ENCODE measurements around the gene PCSK7.

The PCSK7 gene

DNA sequence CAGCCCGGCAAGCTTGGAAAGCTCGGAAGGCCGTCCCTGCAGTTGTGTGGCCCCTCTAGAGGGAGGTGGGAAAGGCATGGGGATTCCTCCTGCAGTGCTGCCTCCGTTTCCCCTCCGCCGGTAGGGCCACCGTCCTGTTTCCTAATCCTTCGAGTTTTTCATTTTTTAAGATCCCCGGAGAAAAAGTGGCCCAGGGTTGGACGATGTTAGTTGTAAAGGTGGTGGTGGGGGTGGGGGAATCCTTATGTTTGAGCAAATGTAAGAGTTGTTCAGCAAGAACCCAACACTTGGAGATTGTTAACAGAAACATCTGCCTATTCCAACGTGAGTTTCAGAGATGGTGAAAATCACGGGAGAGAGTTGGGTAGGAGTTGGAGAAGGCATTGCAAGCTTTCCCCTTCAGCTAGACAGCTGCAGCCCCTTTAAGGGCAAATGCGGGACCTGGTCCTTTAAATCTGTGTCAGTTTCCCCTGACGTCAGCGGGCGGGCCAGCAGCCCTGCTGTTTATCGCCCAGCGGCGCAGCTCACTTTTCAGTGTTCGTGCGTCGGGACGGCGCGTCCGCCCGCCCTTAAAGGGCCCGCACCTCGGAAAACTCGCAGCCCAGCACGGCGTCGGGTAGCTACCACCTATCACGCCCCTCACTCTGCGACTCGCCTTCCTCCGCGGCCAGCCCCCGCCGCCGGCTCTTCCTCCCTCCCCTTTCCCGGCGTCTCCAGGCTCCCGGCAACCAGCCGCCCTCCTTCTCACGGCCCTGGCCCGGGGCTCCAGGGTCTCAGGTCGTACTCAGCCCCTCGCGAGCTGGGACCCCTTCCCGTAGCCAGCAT, 53.5 kb downstream of the PCSK7 start, which contains the start of gene SIDT2:
Gene SIDT2 (plus strand): TSS at position 534 of the 825 bp plus-strand sequence. CDS start 521 bp downstream, outside the sequence.
- no peak for TF ChIP-seq ESRRG (CRISPR knock-in tag; IDR thresholded peaks at IDR 0.05)
- TF ChIP-seq ZNF565 (CRISPR knock-in tag; conservative IDR thresholded peaks at IDR 0.05; ENCODE audit: low read depth): no peak
- TF ChIP-seq, protein P1, sequence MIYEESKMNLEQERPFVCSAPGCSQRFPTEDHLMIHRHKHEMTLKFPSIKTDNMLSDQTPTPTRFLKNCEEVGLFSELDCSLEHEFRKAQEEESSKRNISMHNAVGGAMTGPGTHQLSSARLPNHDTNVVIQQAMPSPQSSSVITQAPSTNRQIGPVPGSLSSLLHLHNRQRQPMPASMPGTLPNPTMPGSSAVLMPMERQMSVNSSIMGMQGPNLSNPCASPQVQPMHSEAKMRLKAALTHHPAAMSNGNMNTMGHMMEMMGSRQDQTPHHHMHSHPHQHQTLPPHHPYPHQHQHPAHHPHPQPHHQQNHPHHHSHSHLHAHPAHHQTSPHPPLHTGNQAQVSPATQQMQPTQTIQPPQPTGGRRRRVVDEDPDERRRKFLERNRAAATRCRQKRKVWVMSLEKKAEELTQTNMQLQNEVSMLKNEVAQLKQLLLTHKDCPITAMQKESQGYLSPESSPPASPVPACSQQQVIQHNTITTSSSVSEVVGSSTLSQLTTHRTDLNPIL (CRISPR knock-in tag; IDR thresholded peaks at IDR 0.05; ENCODE audit: low read depth): no peak
- TF ChIP-seq RARB (CRISPR knock-in tag; IDR thresholded peaks at IDR 0.05): no peak
- TF ChIP-seq ZNF70 (CRISPR knock-in tag; IDR thresholded peaks at IDR 0.05): no peak
- TF ChIP-seq, protein P2, sequence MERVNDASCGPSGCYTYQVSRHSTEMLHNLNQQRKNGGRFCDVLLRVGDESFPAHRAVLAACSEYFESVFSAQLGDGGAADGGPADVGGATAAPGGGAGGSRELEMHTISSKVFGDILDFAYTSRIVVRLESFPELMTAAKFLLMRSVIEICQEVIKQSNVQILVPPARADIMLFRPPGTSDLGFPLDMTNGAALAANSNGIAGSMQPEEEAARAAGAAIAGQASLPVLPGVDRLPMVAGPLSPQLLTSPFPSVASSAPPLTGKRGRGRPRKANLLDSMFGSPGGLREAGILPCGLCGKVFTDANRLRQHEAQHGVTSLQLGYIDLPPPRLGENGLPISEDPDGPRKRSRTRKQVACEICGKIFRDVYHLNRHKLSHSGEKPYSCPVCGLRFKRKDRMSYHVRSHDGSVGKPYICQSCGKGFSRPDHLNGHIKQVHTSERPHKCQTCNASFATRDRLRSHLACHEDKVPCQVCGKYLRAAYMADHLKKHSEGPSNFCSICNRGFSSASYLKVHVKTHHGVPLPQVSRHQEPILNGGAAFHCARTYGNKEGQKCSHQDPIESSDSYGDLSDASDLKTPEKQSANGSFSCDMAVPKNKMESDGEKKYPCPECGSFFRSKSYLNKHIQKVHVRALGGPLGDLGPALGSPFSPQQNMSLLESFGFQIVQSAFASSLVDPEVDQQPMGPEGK (CRISPR knock-in tag; IDR thresholded peaks at IDR 0.05; ENCODE audit: borderline replicate concordance): no peak
- TF ChIP-seq PPARA (CRISPR knock-in tag; IDR thresholded peaks at IDR 0.05; ENCODE audit: borderline replicate concordance): no peak
- TF ChIP-seq TOX (CRISPR knock-in tag; IDR thresholded peaks at IDR 0.05; ENCODE audit: borderline replicate concordance): no peak
- TF ChIP-seq OSR1 (CRISPR knock-in tag; IDR thresholded peaks at IDR 0.05): no peak
- no peak for TF ChIP-seq TCF4 (CRISPR knock-in tag; IDR thresholded peaks at IDR 0.05; ENCODE audit: borderline replicate concordance)
- no peak for TF ChIP-seq SNAI2 (CRISPR knock-in tag; IDR thresholded peaks at IDR 0.05)
- no peak for TF ChIP-seq ZFP30 (CRISPR knock-in tag; IDR thresholded peaks at IDR 0.05)
- TF ChIP-seq ZNF8 (CRISPR knock-in tag; IDR thresholded peaks at IDR 0.05): no peak
- ATAC-seq: peak; percentile 95

DNA sequence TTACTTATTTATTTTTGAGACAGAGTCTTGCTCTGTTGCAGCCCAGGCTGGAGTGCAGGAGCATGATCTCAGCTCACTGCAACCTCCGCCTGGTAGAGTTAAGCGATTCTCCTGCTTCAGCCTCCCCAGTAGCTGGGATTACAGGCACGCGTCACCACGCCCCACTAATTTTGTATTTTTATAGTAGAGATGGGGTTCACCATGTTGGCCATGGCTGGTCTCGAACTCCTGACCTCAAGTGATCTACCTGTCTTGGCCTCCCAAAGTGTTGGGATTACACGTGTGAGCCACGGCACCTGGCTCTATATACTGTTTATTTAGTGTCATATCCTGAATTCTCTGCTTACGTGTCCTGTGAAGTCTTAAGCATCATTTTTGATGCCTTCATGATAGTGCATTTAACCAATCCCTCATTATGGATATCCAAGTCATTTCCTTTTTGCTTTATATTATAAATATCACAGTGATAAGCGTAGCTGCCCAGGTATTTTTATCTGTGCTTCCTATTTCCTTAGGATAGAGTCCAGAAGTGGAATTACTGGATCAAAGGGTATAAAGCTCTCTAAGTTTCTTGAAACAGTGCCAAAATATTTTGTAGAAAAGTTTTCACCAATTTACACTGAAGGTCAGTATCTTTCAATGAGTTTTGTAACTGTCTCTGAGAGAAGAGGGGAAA, 54.2 kb downstream of the PCSK7 start:
- TF ChIP-seq ZNF8 (CRISPR knock-in tag; IDR thresholded peaks at IDR 0.05) (no peak), ISL1 (CRISPR knock-in tag; IDR thresholded peaks at IDR 0.05) (no peak), SNAI2 (CRISPR knock-in tag; IDR thresholded peaks at IDR 0.05) (no peak), TOX (CRISPR knock-in tag; IDR thresholded peaks at IDR 0.05; ENCODE audit: borderline replicate concordance) (no peak), ESRRG (CRISPR knock-in tag; IDR thresholded peaks at IDR 0.05) (no peak), TCF4 (CRISPR knock-in tag; IDR thresholded peaks at IDR 0.05; ENCODE audit: borderline replicate concordance) (no peak), ZFP3 (CRISPR knock-in tag; IDR thresholded peaks at IDR 0.05) (no peak), ARNTL (CRISPR knock-in tag; IDR thresholded peaks at IDR 0.05; ENCODE audit: borderline replicate concordance, low read depth) (no peak)
- TF ChIP-seq, protein P1 (CRISPR knock-in tag; IDR thresholded peaks at IDR 0.05; ENCODE audit: low read depth): no peak
- no peak for ATAC-seq

DNA sequence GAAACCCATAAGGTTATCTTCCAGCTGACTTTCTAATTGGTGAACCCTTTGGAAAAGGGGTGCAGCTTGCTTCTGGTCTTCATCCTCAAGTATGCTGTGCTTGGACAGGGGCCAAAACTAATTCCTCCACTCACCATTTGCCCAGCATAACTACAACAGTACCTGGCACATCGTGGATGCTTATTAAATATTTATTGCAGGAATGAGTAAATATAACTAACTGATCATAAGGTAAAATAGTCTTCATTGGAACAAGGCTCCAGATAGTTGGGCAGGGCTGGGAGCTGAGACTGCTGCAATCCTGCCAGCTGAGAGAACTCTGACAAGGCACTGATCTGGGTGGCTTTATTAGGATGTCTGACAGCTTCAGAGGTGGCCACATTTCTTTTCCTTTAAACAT, 55.7 kb downstream of the PCSK7 start:
- no peak for TF ChIP-seq ZNF70 (CRISPR knock-in tag; IDR thresholded peaks at IDR 0.05)
- TF ChIP-seq ARNTL (CRISPR knock-in tag; IDR thresholded peaks at IDR 0.05; ENCODE audit: borderline replicate concordance, low read depth): no peak
- no peak for TF ChIP-seq BACH2 (CRISPR knock-in tag; IDR thresholded peaks at IDR 0.05; ENCODE audit: borderline replicate concordance)
- TF ChIP-seq RARB (CRISPR knock-in tag; IDR thresholded peaks at IDR 0.05): no peak
- no peak for TF ChIP-seq ZNF8 (CRISPR knock-in tag; IDR thresholded peaks at IDR 0.05)
- TF ChIP-seq OSR1 (CRISPR knock-in tag; IDR thresholded peaks at IDR 0.05): no peak
- TF ChIP-seq, protein P3, sequence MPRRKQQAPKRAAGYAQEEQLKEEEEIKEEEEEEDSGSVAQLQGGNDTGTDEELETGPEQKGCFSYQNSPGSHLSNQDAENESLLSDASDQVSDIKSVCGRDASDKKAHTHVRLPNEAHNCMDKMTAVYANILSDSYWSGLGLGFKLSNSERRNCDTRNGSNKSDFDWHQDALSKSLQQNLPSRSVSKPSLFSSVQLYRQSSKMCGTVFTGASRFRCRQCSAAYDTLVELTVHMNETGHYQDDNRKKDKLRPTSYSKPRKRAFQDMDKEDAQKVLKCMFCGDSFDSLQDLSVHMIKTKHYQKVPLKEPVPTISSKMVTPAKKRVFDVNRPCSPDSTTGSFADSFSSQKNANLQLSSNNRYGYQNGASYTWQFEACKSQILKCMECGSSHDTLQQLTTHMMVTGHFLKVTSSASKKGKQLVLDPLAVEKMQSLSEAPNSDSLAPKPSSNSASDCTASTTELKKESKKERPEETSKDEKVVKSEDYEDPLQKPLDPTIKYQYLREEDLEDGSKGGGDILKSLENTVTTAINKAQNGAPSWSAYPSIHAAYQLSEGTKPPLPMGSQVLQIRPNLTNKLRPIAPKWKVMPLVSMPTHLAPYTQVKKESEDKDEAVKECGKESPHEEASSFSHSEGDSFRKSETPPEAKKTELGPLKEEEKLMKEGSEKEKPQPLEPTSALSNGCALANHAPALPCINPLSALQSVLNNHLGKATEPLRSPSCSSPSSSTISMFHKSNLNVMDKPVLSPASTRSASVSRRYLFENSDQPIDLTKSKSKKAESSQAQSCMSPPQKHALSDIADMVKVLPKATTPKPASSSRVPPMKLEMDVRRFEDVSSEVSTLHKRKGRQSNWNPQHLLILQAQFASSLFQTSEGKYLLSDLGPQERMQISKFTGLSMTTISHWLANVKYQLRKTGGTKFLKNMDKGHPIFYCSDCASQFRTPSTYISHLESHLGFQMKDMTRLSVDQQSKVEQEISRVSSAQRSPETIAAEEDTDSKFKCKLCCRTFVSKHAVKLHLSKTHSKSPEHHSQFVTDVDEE (CRISPR knock-in tag; IDR thresholded peaks at IDR 0.05): no peak
- no peak for TF ChIP-seq ISL1 (CRISPR knock-in tag; IDR thresholded peaks at IDR 0.05)
- TF ChIP-seq TCF4 (CRISPR knock-in tag; IDR thresholded peaks at IDR 0.05; ENCODE audit: borderline replicate concordance): no peak
- no peak for TF ChIP-seq TOX (CRISPR knock-in tag; IDR thresholded peaks at IDR 0.05; ENCODE audit: borderline replicate concordance)
- no peak for ATAC-seq

All from SK-N-SH treated with all-trans-retinoic acid at 6 μM for 48 hours (cell line).